NCI-H2107 treated with DMSO at 0.1 percent for 48 hours (cell line): ENCODE results near the gene HIGD1A.

Experiments used
- DNase-seq: peaks from one replicate; lab custom pipeline; 2025; ENCODE audit not compliant: unreplicated experiment; lab: John Stamatoyannopoulos, UW

The HIGD1A gene

DNA sequence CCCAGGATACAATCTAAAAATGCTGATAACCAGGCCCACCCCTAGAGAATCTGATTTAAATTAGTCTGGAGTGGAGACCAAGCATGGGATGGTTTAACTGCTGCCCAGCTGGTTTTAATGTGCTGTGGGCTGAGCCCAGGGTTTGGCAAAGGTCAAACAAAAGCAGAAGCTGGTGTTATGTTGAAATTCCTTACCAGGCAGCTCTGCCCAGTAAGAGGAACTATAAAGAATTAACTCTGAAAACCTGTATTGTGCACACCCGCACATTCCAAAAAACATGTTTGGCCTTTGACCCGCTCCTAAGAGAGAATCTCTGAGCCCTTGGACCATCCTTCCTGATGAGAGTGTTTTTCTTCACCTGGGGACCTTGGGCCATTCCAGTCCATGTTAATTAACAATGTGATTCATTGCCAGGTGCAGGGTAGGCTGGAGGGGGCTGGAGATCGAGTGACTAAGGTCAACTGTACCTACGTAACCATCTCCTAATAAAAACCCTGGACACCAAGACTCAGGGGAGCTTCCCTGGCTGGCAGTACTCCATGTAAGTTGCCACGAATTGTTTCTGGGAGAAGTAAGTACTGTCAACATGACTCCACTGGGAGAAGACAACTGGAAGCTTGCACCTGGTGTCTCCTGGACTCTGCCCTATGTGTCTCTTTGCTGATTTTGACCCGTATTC is 42.1 kb downstream of the HIGD1A start:
- DNase-seq, result no peak

DNA sequence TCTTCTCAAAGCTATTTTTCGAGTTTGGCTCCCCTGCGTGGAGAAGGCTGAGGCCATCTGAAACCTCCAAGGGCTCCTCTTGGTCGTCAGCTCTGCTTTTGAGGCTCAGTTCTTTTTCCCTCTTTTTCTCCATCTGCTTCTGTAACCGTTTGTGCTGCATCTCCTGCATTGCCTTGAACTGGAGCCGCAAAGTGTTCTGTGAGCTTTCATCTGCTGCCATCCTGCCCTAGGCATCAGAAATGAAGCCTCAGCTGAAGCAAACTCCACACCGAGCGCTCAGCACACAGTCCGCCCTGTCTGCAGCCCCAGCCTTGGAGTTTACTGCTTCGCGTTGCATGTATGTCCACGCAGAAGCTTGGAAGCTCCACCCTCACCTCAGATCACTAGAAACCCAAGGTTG is 46.2 kb downstream of the HIGD1A start:
- no peak for DNase-seq

DNA sequence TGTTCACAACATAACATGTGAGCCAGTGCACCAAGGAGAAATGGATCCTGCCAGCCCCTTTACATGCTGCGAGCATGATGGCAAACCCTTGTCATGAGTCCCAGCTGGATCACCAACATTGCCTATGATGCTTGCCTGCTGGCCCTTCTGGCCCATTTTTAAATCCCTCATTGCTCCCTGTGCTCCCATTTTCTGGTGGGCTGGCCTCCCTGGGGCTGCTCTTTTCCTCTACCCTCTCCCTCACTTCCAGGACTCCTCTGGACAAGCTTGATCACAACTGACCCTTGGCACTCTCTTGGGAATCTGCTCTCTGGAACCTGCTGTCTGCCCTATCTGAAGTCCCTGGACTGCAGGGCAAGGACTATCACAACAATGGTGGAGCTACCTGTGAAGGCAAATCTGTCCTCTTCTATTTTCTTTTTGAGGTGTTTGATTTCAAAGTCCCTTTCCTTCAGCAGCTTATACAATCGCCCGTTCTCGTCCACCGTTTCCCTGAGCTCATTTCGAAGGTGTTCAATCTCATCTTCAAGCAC is 47.5 kb downstream of the HIGD1A start:
- DNase-seq, result no peak

DNA sequence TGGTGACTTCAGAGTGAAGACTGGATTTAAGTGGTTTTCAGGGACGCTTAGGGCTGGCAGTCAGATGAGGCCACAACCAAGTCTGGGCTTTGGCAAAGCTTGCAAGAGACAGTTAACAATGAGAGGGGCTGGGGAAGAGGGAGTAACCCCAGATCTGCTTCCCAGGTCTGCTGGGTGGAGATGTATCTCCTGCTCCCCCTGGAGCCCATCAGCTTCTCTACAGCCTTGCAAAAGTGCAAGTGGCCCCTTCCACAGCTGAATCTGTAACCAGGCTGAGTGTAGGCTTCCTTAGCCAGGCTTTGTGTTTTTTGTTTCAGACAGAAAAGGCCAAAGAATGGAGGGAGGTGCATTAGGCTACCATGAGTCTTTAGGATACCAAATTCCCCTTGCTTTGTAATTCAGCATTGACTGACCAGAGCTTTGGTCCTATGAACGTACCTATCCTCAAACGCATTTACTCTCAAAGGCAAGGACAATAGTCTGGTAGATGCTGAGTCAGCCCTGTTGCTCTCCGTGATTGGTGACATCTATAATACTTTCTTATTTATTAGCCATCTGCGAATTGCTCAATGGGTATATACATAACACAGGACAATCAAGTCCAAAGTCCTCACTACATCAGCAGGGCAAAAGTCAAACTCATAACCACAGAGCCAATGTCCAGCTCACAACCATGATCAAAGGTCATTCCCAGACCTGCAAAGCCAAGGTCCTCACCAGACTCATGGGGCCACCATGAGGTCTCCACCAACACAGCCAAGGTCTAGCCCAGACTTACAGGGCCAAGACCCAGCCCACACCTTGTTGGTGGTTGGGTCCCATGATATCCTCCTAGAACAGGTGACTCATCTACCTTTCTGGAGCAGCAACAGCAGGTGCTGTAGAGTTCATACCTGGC is 48.4 kb downstream of the HIGD1A start:
- DNase-seq, result no peak

DNA sequence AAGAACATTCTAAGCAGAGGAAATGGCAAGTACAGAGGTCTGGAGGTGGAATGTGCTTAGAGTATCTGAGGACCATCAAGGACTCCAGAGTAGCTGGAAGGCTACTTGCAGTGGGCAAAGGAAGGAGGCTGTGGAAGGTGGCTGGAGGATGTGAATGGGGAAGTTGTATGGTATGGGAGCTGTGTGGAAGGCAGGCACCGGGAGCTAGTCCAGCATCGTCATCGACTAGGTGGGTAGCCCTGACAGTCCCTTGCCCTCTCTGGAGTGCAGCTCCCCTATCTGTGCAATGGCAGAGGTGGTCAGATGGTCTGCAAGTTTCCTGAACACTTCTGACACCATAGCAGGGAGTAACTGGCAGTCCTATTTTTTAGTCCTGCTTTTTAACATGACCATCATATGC is 50.5 kb downstream of the HIGD1A start:
- DNase-seq, result no peak

DNA sequence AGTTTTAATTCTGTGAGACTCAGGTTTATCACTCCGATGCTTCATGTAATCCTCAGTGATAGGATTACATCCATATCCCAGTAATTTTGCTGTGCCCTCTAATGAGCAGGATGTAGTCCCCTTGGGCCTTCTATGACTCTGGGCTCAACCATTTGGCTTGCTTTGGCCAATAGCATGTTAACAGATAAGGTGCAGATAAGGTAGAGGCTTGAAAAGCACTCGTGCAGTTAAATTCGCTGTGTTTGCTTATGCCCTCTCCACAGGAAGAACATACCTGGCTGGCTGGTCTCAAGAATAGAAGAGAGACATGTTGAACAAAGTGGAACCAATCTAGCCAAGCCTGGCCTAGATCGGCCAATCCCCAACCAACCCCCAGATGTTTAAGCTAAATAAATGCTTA is 51.3 kb downstream of the HIGD1A start:
- no peak for DNase-seq

DNA sequence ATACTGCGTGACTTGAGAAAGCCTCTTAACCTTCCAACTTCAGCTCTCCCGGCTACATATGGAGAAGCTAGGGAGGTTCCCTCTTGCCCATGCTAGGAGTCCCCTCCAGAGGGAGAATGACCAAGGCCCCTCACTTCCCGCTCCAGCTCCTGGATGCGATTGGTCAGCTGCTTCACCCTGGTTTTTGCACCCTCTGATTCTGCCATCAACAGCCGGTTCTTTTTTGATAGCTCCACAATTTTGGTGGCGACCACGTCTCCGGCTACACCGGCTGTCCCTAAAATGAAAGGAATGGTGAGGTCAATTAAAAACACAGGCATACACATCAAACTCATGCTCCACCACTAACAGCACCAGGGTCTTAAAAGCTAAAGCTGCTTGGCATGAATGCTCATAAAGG is 51.8 kb downstream of the HIGD1A start:
- no peak for DNase-seq

DNA sequence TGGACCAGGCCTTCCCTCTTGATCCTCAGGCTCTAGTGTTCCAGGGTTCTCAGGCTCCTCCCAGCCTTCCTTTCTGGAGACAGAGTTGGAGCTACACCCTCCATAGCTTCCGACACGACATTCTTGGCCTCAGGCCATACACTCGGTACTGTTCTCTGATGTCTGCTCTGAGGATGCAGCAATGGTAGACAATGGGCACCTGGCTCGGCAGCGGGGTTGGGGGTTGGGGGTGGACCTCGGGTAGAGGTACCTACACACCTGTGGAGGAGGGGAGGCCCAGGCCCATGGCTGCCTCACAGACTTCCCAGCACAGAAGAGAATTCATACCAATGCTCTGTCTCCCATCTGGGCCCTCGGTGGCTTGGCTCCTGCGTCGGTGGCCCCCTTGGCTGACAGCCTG is 52.7 kb downstream of the HIGD1A start:
- DNase-seq, result no peak

DNA sequence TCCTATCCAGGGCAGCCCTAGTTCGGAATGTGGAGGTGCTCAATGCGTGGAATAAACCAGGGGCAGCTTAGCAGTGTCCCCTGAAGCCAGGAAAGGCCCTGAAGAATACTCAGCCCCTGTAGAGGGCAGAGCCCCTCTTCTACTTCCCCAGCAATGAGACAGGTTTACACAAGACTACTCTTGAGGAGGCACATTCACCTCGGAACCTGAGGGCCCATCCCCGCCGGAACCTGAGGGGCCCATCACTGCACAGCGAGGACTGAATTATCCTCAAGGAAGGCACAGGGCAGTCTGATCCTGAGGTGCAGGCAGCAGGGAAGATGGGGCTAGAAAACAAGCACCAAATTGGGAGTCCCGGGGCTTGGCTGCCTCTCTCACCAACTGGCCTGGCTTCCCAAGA is 53.5 kb downstream of the HIGD1A start:
- DNase-seq, result no peak

DNA sequence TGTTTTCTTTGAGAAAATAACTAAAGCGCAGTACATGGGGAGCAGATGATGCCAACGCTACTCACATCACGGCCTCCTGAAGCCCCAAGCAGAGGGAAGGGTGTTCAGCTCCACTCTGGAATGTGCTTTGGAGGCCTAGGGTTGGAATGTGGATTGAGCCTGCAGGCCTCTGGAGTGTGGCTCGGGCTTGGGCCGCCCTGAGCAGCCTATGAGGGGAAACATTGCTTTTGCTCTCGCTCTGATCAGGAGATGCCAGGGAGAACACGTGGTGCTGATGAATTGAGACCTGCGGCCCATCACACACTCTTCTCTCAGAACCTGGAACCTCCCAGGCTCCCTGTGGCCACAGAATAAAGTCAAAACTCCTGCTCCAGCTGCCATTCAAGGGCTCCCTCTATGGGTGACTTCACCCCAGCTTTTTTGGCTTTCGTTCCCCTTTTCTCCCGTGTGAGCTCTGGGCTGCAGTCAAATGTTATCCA is 54.5 kb downstream of the HIGD1A start:
- no peak for DNase-seq

DNA sequence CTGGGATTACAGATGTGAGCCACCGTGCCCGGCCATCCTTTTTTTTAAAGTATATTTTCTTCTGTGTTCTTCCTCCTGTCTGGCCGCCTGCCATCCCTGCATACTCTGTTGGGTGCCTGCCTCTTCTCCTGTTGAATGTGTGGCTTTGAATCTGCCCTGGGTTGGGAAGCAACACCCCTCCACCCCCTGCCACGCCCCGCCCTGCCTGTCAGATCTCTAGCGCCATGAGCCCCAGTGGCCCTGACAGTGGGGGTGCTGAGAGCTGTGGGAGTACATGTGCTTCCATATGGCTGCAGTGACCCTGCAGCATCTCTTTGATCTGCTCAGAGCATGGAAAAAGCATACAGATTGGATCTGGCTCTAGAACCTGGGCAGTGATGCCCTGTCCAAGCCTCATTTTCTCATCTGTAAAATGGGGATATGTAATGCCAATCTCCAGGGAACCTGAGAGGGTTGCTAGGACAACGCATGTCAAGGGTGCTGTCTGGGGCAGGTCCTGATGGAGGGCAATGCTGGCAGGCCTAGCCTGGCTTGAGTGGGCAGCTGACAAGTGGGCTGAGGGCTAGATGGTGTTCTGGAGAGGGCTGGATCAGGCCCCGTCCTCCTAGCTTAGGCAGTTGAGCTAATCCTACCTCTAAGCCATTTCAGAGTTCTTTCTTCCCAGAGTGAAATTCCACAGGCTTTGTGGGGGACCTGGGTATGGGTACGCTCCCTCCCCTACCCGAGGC is 55.1 kb downstream of the HIGD1A start:
- no peak for DNase-seq

DNA sequence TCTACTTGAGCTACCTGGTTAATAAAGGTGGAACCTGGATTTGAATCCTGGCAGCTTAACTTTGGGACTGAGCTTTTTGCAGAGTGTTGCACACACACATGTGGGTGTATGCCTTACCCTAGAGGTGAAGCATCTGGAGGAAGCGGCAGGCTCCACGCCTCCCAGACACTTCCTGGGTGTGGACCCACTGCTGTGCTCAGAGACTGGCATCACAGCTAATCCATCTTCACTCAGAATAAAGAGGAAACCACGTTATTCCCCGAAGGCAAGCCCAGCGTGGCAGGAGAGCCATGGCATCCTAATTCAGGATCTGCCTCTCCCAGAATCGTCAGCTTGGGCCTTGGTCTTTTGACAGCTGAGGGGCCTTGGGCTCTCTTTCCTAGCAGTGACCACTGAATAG is 56.7 kb downstream of the HIGD1A start:
- no peak for DNase-seq

DNA sequence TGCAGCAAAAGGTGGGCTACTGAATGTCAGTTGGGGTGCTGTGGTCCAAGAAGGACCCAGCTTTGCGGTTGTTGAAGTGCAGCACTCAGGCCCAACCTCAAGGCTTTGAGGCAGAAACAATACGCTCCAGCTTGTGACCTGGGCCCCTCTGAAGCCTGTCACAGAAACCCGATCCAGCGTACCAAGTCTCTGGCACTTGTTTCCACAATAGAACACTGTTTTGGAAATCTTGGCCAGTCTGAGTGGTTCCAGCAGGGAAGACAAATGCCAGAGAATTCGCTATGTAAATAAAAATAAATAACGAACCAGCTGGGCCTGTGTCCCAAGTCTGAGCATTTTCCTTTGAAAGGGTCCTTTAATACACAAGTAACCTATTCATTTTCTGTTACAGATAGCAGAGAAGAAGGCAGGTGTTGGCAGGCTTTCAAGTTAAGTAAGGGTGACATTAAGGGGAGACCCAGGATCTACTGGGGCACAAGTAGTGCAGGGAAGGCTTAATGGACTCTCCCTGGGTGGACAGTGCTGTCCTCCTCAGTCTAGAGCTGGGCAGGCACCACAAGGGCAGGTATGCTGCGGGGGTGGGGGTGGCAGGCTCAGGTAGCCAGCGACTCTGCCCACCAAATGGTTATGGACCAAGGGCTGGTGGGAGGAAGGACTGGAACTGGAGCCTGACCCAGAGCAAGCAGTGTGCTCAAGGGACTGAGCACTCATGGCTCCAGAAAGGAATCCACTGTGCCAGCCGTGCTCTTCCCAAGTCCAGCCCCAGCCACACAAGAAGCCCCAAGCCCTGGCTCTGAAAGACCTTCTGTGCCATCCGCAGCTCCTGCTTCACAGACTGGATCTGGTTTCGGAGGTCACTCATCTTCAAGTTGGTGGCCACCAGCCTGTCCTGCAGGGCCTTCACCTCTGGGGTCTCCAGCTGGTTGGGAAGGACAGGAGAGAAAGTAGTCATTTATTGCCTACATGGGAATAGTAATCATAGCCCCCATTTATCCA is 57.5 kb downstream of the HIGD1A start:
- peak; percentile 76 for DNase-seq

DNA sequence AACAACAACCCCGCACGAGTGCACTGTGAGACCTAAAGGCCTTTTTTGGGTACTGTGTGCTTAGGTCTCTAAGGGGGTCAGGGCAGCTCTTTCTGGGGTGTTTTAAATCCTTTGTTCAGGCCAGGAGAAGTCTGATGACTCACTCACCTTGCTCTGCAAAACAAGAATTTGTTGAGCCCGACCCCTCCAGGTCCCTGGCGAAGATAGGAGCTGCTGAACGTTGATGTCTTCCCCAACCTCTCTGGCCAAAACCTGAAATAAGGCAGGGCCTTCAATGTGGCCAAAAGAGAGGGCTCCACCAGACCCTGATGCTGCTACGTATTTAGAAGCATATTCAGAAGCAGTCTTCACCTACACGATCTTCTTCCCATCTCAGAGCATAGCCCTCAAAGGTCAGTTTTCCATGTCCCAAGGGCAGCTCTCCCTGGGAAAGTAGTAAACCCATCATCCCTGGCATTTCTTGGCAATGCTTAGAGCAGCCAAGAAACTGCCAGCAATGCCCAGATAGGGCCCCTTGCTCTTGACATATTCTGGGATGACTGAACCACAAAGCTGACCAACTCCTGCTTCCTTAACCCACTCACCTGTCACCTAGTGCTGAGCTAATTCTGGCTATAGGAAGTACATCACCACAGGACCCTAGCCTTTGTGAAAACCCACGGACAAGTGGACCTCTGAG is 58.4 kb downstream of the HIGD1A start:
- DNase-seq, result no peak

DNA sequence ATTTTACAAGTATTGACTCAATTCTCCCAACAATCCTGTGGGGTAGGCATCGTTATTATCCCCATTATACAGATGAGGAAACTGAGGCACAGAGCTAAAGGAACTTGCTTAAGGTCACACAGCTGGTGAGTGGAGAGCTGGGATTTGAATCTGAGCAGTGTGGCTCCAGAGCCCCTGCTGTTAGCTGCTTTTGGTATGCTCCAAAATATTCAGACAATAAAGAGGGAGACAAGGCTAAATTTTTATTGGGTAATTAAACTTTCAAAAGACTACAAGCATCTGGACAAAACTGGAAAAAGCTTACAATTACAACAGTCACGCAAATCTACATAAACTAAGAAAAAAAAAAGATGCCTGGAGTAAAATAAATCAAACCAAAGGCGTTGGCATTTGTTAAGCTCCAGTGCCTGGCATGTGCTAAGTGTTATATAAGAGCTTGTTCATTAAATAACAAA is 59.0 kb downstream of the HIGD1A start:
- no peak for DNase-seq

DNA sequence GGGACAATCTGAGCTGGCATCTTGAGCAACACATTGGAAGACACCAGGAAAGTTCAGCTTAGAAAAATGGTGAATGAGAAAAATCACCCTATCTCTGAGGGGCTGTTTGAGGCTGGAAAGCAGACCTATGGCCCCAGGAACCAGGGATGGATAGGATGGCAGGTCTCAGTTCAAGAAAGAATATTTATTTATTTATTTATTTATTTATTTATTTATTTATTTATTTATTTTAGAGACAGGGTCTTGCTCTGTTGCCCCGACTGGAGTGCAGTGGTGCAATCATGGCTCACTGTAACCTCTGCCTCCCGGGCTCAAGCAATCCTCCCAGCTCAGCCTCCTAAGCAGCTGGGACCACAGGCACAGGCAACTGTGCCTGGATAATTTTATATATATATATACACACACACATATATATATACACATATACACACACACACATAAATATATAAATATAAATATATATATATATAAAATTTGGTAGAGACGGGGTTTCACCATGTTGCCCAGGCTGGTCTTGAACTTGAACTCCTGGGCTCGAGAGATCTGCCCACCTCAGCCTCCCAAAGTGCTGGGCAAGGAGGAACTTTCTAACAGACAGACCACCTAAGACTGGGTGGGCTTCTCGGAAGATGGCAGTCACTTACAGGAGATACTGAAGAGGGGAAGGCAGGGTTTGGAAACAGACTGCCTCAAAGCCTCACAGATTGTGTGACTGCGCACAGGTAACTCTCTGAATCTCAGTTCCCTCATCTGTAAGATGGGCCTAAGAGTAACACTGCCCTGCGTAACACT is 60.9 kb downstream of the HIGD1A start:
- DNase-seq, result no peak

DNA sequence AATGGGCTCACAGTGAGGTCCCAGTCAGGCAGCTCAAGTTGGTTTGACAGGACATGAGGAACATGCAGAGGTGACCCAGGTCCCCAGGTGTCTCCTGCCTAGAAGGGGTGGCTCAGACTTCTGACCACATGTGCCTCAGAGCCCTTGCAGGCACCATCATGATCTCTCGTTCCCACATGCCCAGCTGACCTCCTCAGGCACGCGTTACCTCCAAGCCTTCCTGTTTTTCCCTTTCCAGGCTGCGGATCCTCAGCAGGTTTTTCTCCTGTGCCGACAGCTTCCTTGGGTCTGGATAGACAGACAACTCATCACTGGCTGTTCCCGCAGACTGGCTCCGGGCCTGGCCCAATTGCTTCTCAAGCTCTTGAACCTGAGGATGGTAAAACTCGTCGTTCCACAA is 61.6 kb downstream of the HIGD1A start:
- DNase-seq, result no peak

DNA sequence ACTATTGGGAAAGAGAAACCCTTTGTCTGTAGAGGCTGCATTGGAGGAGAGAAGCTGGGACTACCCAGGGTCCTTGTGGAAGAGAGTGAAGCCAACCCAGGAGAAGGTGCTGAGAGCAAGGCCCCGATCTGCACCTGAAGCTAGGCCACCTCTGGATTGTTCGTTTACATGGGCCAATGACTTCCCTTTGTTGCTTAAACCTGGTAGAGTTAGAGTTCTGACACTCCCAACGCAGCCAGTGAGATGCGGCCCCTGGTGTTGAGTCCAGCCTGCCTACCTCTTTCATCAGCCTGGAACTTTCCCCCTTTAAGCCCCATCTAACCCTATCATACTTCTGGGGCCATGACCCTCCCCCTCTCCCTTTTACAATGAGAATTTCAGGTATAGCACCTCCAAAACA is 62.0 kb downstream of the HIGD1A start:
- DNase-seq, result no peak

DNA sequence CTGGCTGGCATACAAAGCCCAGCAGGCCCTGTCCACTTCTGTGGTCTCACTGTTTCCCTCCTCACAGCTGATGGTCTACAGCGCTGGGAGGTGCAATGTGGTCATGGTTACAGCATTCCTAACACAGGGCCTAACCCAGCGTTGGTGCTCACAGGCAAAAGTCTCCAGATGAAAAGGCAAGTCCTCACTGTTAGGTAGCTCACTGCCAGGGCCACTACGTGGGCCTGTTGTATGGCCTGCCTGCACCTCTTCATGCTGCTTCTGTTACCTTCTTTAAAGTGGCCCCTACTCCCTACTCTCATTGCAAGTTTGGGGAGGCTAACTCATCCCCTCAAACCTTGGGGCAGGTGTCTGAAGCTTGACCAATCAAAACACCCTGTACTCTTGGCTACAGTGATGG is 62.5 kb downstream of the HIGD1A start:
- DNase-seq, result no peak
